ENCODE results near the gene RPS2.
"Not testable (repeated sequence)": the region's sequence is repeated elsewhere in the genome, so short reads cannot be mapped to it uniquely, and the experiment has no call there.

The RPS2 gene

GRCh38 chr16:1966460-1966859 is 1.8 kb upstream of the RPS2 start, which contains the start of gene RNF151:
TSS of gene RNF151 (plus strand) at chr16:1966856. CDS start at chr16:1966882, 26 bp downstream.
- Histone ChIP-seq H2BK12ac (ENCODE audit: low read length) (no peak within 1 kb of the TSS), H3K27me3 (ENCODE audit: insufficient read depth, low read length) (no peaks in the 10 kb centered on the region), H3K36me3 (ENCODE audit: control insufficient read depth in 1 of 2, insufficient read depth in 2 of 2, low read length in 2 of 2) (peaks cover 23 to 24% of the 10 kb centered on the region in 2 experiments), H3K4me2 (ENCODE audit: low read length) (peak within 1 kb of the TSS; percentile 87), H3K23ac (ENCODE audit: low read length) (no peak within 1 kb of the TSS), H3K79me1 (ENCODE audit: low read length) (peaks cover 8% of the 10 kb centered on the region), H3K4me1 (ENCODE audit: control insufficient read depth in 1 of 2, insufficient read depth in 2 of 2, low read length in 2 of 2) (peaks cover 10 to 13% of the 10 kb centered on the region in 2 experiments), H2AFZ (ENCODE audit: insufficient read depth, low read length, poor library complexity) (no peak within 1 kb of the TSS), H3K27ac (ENCODE audit: low read depth, low read length) (no peak within 1 kb of the TSS), H3K18ac (ENCODE audit: low read length) (no peak within 1 kb of the TSS), H3K14ac (ENCODE audit: low read length) (no peak within 1 kb of the TSS), H4K91ac (ENCODE audit: low read depth, low read length) (no peak within 1 kb of the TSS), H3K9ac (ENCODE audit: low read length) (peak within 1 kb of the TSS; percentile 100), H3K9me3 (ENCODE audit: insufficient read depth, low read depth, low read length) (no peaks in the 10 kb centered on the region), H2BK5ac (ENCODE audit: low read depth, low read length, poor library complexity) (no peak within 1 kb of the TSS), H3K4ac (ENCODE audit: low read depth, low read length) (peak within 1 kb of the TSS; percentile 90), H2AK5ac (ENCODE audit: low read length) (no peak within 1 kb of the TSS), H4K8ac (ENCODE audit: low read depth, low read length) (no peak within 1 kb of the TSS), H3K4me3 (ENCODE audit: low read depth, low read length) (peak within 1 kb of the TSS; percentile 97), H3K79me2 (ENCODE audit: control insufficient read depth, insufficient read depth, low read length, poor library complexity) (peaks cover 19% of the 10 kb centered on the region), H2BK120ac (ENCODE audit: insufficient read depth, low read length, poor library complexity) (no peak within 1 kb of the TSS), H4K12ac (ENCODE audit: low read depth, low read length) (no peak within 1 kb of the TSS)
- DNase-seq, result no peak
- no CpG with 5 or more reads among the region's 6 CpGs for WGBS (ENCODE audit: extremely low coverage, insufficient coverage, insufficient read length)

- Histone ChIP-seq H2BK5ac (ENCODE audit: low read depth, low read length, poor library complexity) (peak overlapping the region; percentile 80), H3K27me3 (ENCODE audit: insufficient read depth, low read length) (no peaks in the 10 kb centered on the region), H3K9ac (ENCODE audit: low read length) (peak overlapping the region; percentile 100), H3K4me3 (ENCODE audit: low read depth, low read length) (peak overlapping the region; percentile 97), H2AK5ac (ENCODE audit: low read length) (peak overlapping the region; percentile 11), H3K14ac (ENCODE audit: low read length) (peak overlapping the region; percentile 90), H3K9me3 (ENCODE audit: insufficient read depth, low read depth, low read length) (no peaks in the 10 kb centered on the region), H2AFZ (ENCODE audit: insufficient read depth, low read length, poor library complexity) (peak overlapping the region; percentile 28), H3K4me1 (ENCODE audit: control insufficient read depth in 1 of 2, insufficient read depth in 2 of 2, low read length in 2 of 2) (peaks cover 6 to 11% of the 10 kb centered on the region in 2 experiments), H3K27ac (ENCODE audit: low read depth, low read length) (peak overlapping the region; percentile 58), H3K4ac (ENCODE audit: low read depth, low read length) (peak overlapping the region; percentile 90), H4K8ac (ENCODE audit: low read depth, low read length) (peak overlapping the region; percentile 95), H2BK120ac (ENCODE audit: insufficient read depth, low read length, poor library complexity) (peak overlapping the region; percentile 53), H3K18ac (ENCODE audit: low read length) (peak overlapping the region; percentile 98), H3K23ac (ENCODE audit: low read length) (no peak overlapping the region), H4K91ac (ENCODE audit: low read depth, low read length) (peak overlapping the region; percentile 93), H3K36me3 (ENCODE audit: control insufficient read depth in 1 of 2, insufficient read depth in 2 of 2, low read length in 2 of 2) (peaks cover 23 to 28% of the 10 kb centered on the region in 2 experiments), H3K79me2 (ENCODE audit: control insufficient read depth, insufficient read depth, low read length, poor library complexity) (peaks cover 19% of the 10 kb centered on the region), H4K12ac (ENCODE audit: low read depth, low read length) (peak overlapping the region; percentile 45), H2BK12ac (ENCODE audit: low read length) (no peak overlapping the region), H3K4me2 (ENCODE audit: low read length) (peak overlapping the region; percentile 87), H3K79me1 (ENCODE audit: low read length) (peaks cover 7% of the 10 kb centered on the region)
- peak in 1 of 2 donors; percentile 22 for DNase-seq
- WGBS (ENCODE audit: extremely low coverage, insufficient coverage, insufficient read length), result no CpG with 5 or more reads among the region's 24 CpGs
These were observed 873 bp upstream of the RPS2 start for GRCh38 chr16:1965396-1966001.

DNA sequence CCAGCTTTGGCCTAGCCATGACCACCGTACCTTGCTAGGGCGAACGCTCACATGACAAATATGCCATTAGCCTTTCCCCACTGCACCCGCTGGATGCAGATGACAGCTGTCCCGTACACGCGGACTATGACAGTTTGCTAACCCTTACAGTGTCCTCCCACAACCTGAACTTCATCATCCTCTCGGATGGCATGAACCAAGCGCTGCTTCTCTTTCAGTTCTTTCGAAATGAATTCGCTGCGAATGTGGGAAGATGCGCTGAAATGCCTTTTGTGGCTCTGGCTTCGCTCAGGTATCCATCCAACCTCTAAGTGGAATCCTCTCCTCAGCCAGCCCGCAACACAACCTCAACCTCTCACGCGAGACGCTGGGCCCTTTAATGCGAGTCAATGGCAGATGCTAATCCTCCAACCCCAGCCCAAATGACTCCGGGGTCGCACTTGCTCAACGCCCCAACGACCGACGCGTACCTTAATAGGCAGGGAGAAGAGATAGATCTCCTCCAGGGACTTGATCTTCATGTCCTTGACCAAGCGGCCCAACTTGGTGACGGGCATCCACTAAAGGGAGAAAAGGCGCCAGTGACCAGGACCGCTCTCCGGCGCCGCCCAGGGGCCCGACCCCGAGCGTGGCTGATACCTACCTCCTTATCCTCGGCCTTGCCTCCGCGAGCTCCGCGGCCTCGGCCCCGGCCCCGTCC is 670 bp downstream of the RPS2 start:
- H3K23ac ChIP-seq (ENCODE audit: low read length), result no peak overlapping the region
- H3K27ac ChIP-seq (ENCODE audit: low read depth, low read length), result peak overlapping the region; percentile 80
- H3K36me3 ChIP-seq (ENCODE audit: control insufficient read depth in 1 of 2, insufficient read depth in 2 of 2, low read length in 2 of 2), result peaks cover 23 to 28% of the 10 kb centered on the region in 2 experiments
- WGBS (ENCODE audit: extremely low coverage, insufficient coverage, insufficient read length), result no CpG with 5 or more reads among the region's 44 CpGs
- H3K9ac ChIP-seq (ENCODE audit: low read length), result peak overlapping the region; percentile 62
- H2BK120ac ChIP-seq (ENCODE audit: insufficient read depth, low read length, poor library complexity), result no peak overlapping the region
- no peaks in the 10 kb centered on the region for H3K27me3 ChIP-seq (ENCODE audit: insufficient read depth, low read length)
- peaks cover 6 to 15% of the 10 kb centered on the region in 2 experiments for H3K4me1 ChIP-seq (ENCODE audit: control insufficient read depth in 1 of 2, insufficient read depth in 2 of 2, low read length in 2 of 2)
- DNase-seq, result peak; percentile 22 to 65
- H3K4ac ChIP-seq (ENCODE audit: low read depth, low read length), result peak overlapping the region; percentile 87
- no peak overlapping the region for H3K18ac ChIP-seq (ENCODE audit: low read length)
- H3K4me3 ChIP-seq (ENCODE audit: low read depth, low read length), result peak overlapping the region; percentile 93
- peaks cover 14% of the 10 kb centered on the region for H3K79me1 ChIP-seq (ENCODE audit: low read length)
- no peak overlapping the region for H2BK12ac ChIP-seq (ENCODE audit: low read length)
- H4K91ac ChIP-seq (ENCODE audit: low read depth, low read length), result peak overlapping the region; percentile 69
- peak overlapping the region; percentile 94 for H3K4me2 ChIP-seq (ENCODE audit: low read length)
- no peak overlapping the region for H2AK5ac ChIP-seq (ENCODE audit: low read length)
- peak overlapping the region; percentile 47 for H3K14ac ChIP-seq (ENCODE audit: low read length)
- H2BK5ac ChIP-seq (ENCODE audit: low read depth, low read length, poor library complexity), result no peak overlapping the region
- peaks cover 25% of the 10 kb centered on the region for H3K79me2 ChIP-seq (ENCODE audit: control insufficient read depth, insufficient read depth, low read length, poor library complexity)
- H4K8ac ChIP-seq (ENCODE audit: low read depth, low read length), result no peak overlapping the region
- no peak overlapping the region for H2AFZ ChIP-seq (ENCODE audit: insufficient read depth, low read length, poor library complexity)
- H3K9me3 ChIP-seq (ENCODE audit: insufficient read depth, low read depth, low read length), result no peaks in the 10 kb centered on the region
- no peak overlapping the region for H4K12ac ChIP-seq (ENCODE audit: low read depth, low read length)

DNA sequence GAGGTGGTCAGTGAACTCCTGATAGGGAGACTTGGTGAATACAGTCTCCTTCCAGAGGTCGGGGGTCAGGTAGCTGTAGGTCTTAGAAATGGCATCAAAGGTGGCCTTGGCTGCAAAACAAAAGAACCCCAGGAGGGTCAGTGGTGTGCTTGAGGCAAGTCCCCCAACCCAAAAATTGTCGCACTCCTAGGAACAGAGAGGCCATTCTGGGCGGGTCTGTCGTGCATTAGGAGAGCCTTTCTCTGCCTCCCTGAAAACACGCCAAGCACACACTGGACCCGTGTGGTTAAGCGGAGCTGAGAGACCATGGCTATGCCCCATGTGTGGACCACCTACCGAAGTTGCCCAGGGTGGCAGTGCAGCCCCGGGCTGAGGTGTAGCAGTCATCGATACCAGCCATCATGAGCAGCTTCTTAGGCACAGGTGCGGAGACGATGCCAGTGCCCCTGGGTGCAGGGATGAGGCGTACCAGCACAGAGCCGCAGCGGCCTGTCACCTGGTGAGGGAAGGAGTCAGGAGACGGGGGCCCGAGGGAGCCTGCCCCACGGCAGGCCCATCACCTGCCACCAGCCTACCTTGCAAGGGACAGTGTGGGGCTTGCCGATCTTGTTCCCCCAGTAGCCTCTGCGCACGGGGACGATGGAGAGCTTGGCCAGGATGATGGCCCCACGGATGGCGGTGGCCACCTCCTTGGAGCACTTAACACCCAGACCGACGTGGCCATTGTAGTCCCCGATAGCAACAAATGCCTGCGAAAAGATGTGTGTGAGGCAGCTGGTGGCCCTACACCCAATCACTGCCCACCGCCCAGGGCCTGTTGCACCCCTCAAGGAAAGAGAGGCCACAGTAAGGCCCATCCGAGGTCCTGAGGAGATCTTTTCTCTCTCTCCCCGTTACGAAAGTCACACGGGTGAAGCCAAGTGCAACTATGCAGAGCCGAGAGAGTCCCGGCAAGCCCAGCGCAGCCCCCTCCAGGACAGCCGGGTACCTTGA is 2.2 kb downstream of the RPS2 start:
- not testable (repeated sequence) for DNase-seq; H4K91ac ChIP-seq (ENCODE audit: low read depth, low read length)

More for the DNA sequence above, 2.2 kb downstream of the RPS2 start:
- not testable (repeated sequence) for H2BK5ac ChIP-seq (ENCODE audit: low read depth, low read length, poor library complexity); H3K27me3 ChIP-seq (ENCODE audit: insufficient read depth, low read length); H3K9me3 ChIP-seq (ENCODE audit: insufficient read depth, low read depth, low read length); H2AK5ac ChIP-seq (ENCODE audit: low read length); H3K14ac ChIP-seq (ENCODE audit: low read length); H2AFZ ChIP-seq (ENCODE audit: insufficient read depth, low read length, poor library complexity); H3K27ac ChIP-seq (ENCODE audit: low read depth, low read length); H4K8ac ChIP-seq (ENCODE audit: low read depth, low read length); H2BK120ac ChIP-seq (ENCODE audit: insufficient read depth, low read length, poor library complexity); H4K12ac ChIP-seq (ENCODE audit: low read depth, low read length); H3K18ac ChIP-seq (ENCODE audit: low read length); H3K23ac ChIP-seq (ENCODE audit: low read length); H2BK12ac ChIP-seq (ENCODE audit: low read length); H3K4ac ChIP-seq (ENCODE audit: low read depth, low read length)
- Histone ChIP-seq H3K9ac (ENCODE audit: low read length) (peak overlapping the region; percentile 79), H3K4me1 (ENCODE audit: control insufficient read depth in 1 of 2, insufficient read depth in 2 of 2, low read length in 2 of 2) (peaks cover 6 to 15% of the 10 kb centered on the region in 2 experiments), H3K4me3 (ENCODE audit: low read depth, low read length) (peak overlapping the region; percentile 25), H3K79me1 (ENCODE audit: low read length) (peaks cover 16% of the 10 kb centered on the region), H3K4me2 (ENCODE audit: low read length) (peak overlapping the region; percentile 57), H3K79me2 (ENCODE audit: control insufficient read depth, insufficient read depth, low read length, poor library complexity) (peaks cover 25% of the 10 kb centered on the region), H3K36me3 (ENCODE audit: control insufficient read depth in 1 of 2, insufficient read depth in 2 of 2, low read length in 2 of 2) (peaks cover 23 to 28% of the 10 kb centered on the region in 2 experiments)
- no CpG with 5 or more reads among the region's 37 CpGs for WGBS (ENCODE audit: extremely low coverage, insufficient coverage, insufficient read length)

Data from trophoblast cell (in vitro differentiated cells and primary cell).